ENCODE measurements around the gene VMP1.
"Not testable (repeated sequence)": the region's sequence is repeated elsewhere in the genome, so short reads cannot be mapped to it uniquely, and the experiment has no call there.

VMP1 gene

DNA sequence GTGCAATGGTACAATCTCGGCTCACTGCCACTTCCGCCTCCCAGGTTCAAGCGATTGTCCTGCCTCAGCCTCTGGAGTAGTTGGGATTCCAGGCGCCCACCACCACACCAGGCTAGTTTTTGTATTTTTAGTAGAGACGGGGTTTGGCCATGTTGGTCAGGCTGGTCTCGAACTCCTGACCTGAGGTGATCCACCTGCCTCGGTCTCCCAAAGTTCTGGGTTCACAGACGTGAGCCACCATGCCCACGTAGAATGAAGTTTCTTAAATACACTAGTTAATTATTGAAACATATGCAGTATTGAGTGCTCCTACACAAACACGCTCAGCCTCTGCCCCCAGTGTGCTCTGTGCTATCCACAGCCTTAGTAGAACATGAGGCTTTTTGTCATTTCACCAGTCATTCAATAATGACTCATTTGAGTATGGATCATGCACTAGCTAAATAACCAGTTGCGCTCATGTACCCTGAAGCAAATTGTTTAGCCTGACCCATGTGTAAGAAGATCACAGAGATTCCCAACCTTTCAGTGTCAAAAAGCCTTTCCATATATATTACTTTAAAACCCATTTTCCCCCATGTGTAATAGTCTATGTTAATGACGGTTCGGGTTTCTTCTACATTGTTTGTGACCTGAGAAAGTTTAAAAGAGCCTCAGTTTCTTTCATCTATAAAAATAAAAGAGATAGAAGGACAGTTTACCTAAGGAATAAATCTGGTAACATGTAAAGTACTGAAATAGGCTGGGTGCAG lies 135.6 kb downstream of the VMP1 start:
- DNase-seq: peak; percentile 64

- DNase-seq: no peak
These were observed 137.6 kb downstream of the VMP1 start for GRCh38 chr17:59844884-59845594.

- DNase-seq: no peak
These were observed 138.3 kb downstream of the VMP1 start for GRCh38 chr17:59845595-59846393.

- no peak for DNase-seq
These were observed 139.1 kb downstream of the VMP1 start for GRCh38 chr17:59846394-59847165.

DNA sequence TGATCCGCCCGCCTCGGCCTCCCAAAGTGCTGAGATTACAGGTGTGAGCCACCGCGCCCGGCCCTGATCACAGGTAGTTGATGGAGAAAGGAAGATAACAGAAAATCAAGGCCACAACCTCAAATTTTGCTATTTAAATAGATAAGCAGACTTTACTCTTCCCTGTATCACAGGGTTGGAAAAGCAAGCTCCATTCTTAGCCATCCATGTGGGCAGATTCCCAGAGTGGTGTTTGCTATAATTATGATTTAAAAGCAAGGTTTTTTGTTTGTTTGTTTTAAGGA lies 140.9 kb downstream of the VMP1 start:
- no peak for DNase-seq

- peak; percentile 55 for DNase-seq
These were observed 141.3 kb downstream of the VMP1 start for GRCh38 chr17:59848778-59849177.

- DNase-seq: not testable (repeated sequence)
These were observed 142.9 kb downstream of the VMP1 start for GRCh38 chr17:59850311-59850710.

DNA sequence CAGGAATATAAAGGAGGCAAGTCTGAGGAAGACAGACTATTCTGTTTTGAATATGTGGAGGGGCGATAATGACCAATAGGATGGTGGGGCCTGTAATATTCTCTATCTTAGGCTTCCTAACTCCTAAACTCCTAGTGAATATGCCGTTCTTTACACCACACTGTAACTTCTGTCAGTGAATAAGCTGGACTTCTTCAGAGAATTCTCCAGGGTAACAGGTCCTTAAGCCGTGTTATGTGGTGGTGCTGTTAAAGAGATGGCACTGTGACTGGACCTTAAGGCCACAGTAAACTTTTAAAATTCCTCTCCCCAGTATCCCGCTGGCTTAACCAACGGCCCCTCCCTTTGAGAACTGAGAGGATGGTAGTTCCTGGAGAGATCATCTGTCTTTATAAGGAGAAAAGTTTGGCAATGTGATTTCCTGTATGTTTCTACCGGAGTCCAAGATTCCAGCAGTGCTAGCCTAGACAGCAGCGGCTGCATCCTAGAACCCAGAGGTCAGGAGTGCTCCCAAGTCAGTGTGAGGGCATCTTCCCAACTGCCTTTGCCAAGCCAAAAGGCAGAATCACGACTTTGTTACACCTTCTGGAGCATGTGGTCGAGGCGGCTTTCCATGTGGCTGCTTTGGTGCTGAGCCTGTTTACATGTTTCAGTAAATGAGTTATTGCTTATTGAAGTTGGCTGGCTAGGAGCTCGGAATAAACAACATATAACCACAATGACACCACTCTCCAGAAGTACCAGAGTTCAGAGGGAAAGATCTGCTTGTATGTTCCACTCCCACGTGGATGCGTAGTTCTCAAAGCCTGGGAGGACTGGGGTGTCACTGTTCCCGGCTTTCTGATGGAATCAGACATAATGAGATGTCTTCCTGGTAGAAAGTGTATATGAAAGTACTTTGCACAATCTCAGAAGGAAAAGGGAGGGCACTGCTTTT lies 144.3 kb downstream of the VMP1 start:
- DNase-seq: no peak

- not testable (repeated sequence) for DNase-seq
These were observed 145.4 kb downstream of the VMP1 start for GRCh38 chr17:59852847-59853167.

GRCh38 chr17:59853168-59853918 lies 145.9 kb downstream of the VMP1 start:
- peak; percentile 67 for DNase-seq

GRCh38 chr17:59853919-59854729 lies 146.7 kb downstream of the VMP1 start:
- not testable (repeated sequence) for DNase-seq

- no peak for DNase-seq
These were observed 149.7 kb downstream of the VMP1 start for GRCh38 chr17:59856859-59857794.

GRCh38 chr17:59858167-59858816 lies 150.8 kb downstream of the VMP1 start:
- no peak for DNase-seq

DNA sequence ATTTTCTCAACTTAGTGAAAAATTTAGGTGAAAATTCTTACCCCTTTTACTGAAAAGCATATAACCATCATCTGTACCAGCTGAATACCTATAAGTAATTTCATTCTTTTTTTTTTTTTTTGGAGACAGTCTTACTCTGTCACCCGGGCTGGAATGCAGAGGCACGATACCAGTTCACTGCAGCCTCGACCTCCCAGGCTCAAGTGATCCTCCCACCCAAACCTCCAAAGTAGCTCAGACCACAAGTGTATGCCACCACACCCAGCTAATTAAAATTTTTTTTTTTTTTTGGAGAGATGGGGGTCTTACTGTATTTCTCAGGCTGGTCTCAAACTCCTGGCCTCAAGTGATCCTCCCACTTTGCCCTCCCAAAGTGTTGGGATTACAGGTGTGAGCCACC lies 151.5 kb downstream of the VMP1 start:
- DNase-seq: no peak

- no peak for DNase-seq
These were observed 152.1 kb downstream of the VMP1 start for GRCh38 chr17:59859444-59860025.

DNA sequence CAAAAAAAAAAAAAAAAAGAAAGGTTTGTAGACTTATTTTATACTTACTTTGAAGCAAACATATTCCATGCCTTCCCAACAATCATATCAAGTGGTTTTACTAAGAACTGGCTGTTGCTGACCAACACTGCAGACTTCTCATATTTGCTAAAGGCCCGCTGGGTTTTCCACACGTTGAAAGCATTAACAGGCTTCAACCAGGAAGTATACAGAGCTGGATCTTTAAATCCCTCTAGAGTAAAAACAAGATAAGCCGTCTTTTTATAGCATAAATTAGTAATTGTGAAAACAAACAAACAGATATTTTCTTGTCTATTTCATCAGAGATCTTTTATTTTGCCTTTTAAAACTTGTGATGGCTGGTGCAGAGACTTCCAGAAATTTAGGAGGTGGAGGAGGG lies 156.2 kb downstream of the VMP1 start:
- DNase-seq: no peak

- no peak for DNase-seq
These were observed 162.4 kb downstream of the VMP1 start for GRCh38 chr17:59869941-59870218.

DNA sequence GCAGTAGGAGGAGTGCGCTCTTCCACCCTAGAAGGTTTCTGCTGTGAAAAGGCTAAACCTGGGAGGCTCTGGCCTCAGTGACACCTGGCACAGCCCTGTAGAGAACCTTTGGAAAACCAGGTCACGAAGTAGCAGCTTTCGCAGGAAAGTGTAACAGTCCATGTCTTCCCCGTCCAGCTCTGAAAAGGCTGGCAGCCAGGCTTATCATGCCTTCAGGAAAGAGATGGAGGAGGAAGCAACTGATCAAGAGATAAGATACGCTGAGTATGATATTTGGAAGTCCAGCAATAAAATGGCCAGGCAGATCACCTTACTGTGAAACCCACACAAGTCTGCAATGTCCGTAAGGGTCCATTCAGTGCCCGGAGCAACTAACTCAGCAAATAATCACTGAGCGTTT lies 163.0 kb downstream of the VMP1 start:
- DNase-seq: no peak

GRCh38 chr17:59872351-59872750 lies 164.9 kb downstream of the VMP1 start:
- no peak for DNase-seq

Measured in activated CD4-positive, CD25-positive, alpha-beta regulatory T cell treated with anti-CD3 and anti-CD28 coated beads, Interleukin-2, amount 50 U/mL, for 72 hours (primary cell).